ENCODE results near the gene CAMTA1.

DNA sequence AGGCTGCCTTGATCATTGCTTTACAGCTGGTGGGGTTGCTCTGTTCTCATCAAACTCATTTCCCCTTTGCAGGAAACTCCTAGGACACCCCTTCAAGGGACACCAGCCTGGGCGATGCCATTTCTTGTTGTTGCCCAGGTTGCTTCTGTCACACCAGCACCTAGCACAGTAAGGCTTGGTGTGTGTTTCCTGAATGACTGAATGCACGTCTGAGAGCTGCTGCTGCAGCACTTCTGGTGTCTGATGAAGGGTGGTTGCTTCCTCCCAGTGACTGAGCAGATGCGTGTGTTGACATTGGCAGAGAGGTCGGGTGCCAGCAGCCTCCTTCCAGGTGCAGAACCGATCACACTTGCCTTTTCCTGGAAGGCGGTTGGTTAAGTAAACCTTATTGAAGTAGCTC lies 477.4 kb downstream of the CAMTA1 start:
- no peak for TF ChIP-seq ZNF384 (IDR thresholded peaks at IDR 0.05)
- no peak for TF ChIP-seq ARNT (IDR thresholded peaks at IDR 0.05)
- TF ChIP-seq FOXM1 (IDR thresholded peaks at IDR 0.05; ENCODE audit: borderline replicate concordance) = no peak
- TF ChIP-seq BHLHE40 (IDR thresholded peaks at IDR 0.05; ENCODE audit: borderline replicate concordance) = no peak
- TF ChIP-seq FOXK2 (IDR thresholded peaks at IDR 0.05) = no peak
- no peak for TF ChIP-seq HDGF (IDR thresholded peaks at IDR 0.05; ENCODE audit: borderline replicate concordance)
- TF ChIP-seq TARDBP (IDR thresholded peaks at IDR 0.05) = no peak
- TF ChIP-seq SUZ12 (IDR thresholded peaks at IDR 0.05) = no peak
- no peak for TF ChIP-seq SP1 (IDR thresholded peaks at IDR 0.05)
- TF ChIP-seq FOXA1 (IDR thresholded peaks at IDR 0.05) = no peak
